IMR-90 (cell line): ENCODE measurements around the gene UQCC5. TPM values are rescaled to one million over a fixed set of nuclear protein-coding genes. Genes with fewer than 3 reads are reported as not detected.

Experiments used
- ATAC-seq: fragments of 200-7000 bp; cut with Tn5 transposase; 2 replicates; pipeline ENCODE4 v1.9.1; 2020; ENCODE audit warnings: low read depth, mild to moderate bottlenecking, moderate library complexity
- BruUV-seq: library from RNA; stranded (reverse); fragments of 400-500 nt; replicated peaks from 2 replicates; lab custom pipeline; 2021; lab: Mats Ljungman, UMichigan
- CTCF ChIA-PET: fragments of 300-600 bp; formaldehyde crosslinking; extraction: SDS; loops from one replicate; lab custom pipeline; 2021; ENCODE audit warnings: antibody characterized with exemption; lab: Yijun Ruan, JAX
- POLR2A ChIA-PET: fragments of 300-600 bp; sonication (Branson Sonifier 250); formaldehyde crosslinking; loops from one replicate; lab custom pipeline; 2022; ENCODE audit warnings: antibody characterized with exemption; ENCODE audit not compliant: unreplicated experiment; lab: Charles Lee
- DNase-seq: peaks from one replicate; pipeline ENCODE4 v3.0.0; 2013
- H2AFZ ChIP-seq: replicated peaks from 2 replicates; pipeline ENCODE3; 2013; ENCODE audit warnings: low read length, mild to moderate bottlenecking; ENCODE audit not compliant: poor library complexity
- H2AK5ac ChIP-seq: 2 replicates; pipeline ENCODE4 v1.6.1; 2013; ENCODE audit warnings: low read depth, low read length, inconsistent platforms
- H2AK9ac ChIP-seq: replicated peaks from 2 replicates; pipeline ENCODE3; 2013; ENCODE audit warnings: mild to moderate bottlenecking, low read depth, low read length, moderate library complexity; ENCODE audit not compliant: poor library complexity
- H2BK120ac ChIP-seq: 2 replicates; pipeline ENCODE4 v1.6.1; 2013; ENCODE audit warnings: low read depth, low read length, inconsistent platforms
- H2BK15ac ChIP-seq: 3 replicates; pipeline ENCODE4 v1.6.1; 2013; ENCODE audit warnings: low read depth, low read length, inconsistent platforms
- H2BK20ac ChIP-seq: 2 replicates; pipeline ENCODE4 v1.6.1; 2013; ENCODE audit warnings: low read depth, mild to moderate bottlenecking, inconsistent platforms, low read length, moderate library complexity
- H2BK5ac ChIP-seq: 2 replicates; pipeline ENCODE4 v1.6.1; 2013; ENCODE audit warnings: mild to moderate bottlenecking, low read depth, low read length, inconsistent platforms; ENCODE audit not compliant: poor library complexity, severe bottlenecking
- H3K14ac ChIP-seq: replicated peaks from 2 replicates; pipeline ENCODE4 v1.6.1; 2013; ENCODE audit warnings: low read depth, low read length, inconsistent platforms
- H3K18ac ChIP-seq: 2 replicates; pipeline ENCODE4 v1.6.1; 2013; ENCODE audit warnings: low read depth, low read length, control low read depth
- H3K23ac ChIP-seq: 2 replicates; pipeline ENCODE4 v1.6.1; 2013; ENCODE audit warnings: low read depth, low read length, inconsistent platforms
- H3K27ac ChIP-seq: 2 replicates; pipeline ENCODE4 v1.5.1; 2013; ENCODE audit warnings: mild to moderate bottlenecking, control low read depth, low read length; ENCODE audit not compliant: insufficient read depth
- H3K27me3 ChIP-seq: 2 replicates; pipeline ENCODE4 v1.6.1; 2013; ENCODE audit warnings: low read length; ENCODE audit not compliant: control insufficient read depth, insufficient read depth
- H3K36me3 ChIP-seq: 2 replicates; pipeline ENCODE4 v1.6.1; 2013; ENCODE audit warnings: low read length, mixed read lengths; ENCODE audit not compliant: control insufficient read depth, insufficient read depth
- H3K4ac ChIP-seq: 2 replicates; pipeline ENCODE4 v1.6.1; 2013; ENCODE audit warnings: low read depth, low read length, inconsistent platforms
- H3K4me1 ChIP-seq: 2 replicates; pipeline ENCODE4 v1.6.1; 2013; ENCODE audit warnings: low read length, mixed read lengths; ENCODE audit not compliant: control insufficient read depth, insufficient read depth
- H3K4me2 ChIP-seq: 2 replicates; pipeline ENCODE4 v1.6.1; 2013; ENCODE audit warnings: low read depth, mild to moderate bottlenecking, control low read depth, low read length, moderate library complexity
- H3K4me3 ChIP-seq: 2 replicates; pipeline ENCODE4 v1.5.1; 2013; ENCODE audit warnings: low read depth, mild to moderate bottlenecking, control low read depth, low read length, moderate library complexity; ENCODE audit not compliant: insufficient read depth
- H3K56ac ChIP-seq: 2 replicates; pipeline ENCODE4 v1.6.1; 2013; ENCODE audit warnings: low read length, inconsistent platforms; ENCODE audit not compliant: insufficient read depth; ENCODE audit errors: extremely low read depth
- H3K79me1 ChIP-seq, 2 experiments: 2 replicates each; pipeline ENCODE4 v1.6.1; 2013; ENCODE audit warnings: low read length in 2 of 2, inconsistent platforms in 1 of 2, low read depth in 1 of 2
- H3K9ac ChIP-seq: 2 replicates; pipeline ENCODE4 v1.6.1; 2013; ENCODE audit warnings: low read depth, low read length, control low read depth
- H3K9me1 ChIP-seq: 2 replicates; pipeline ENCODE4 v1.6.1; 2013; ENCODE audit warnings: low read length, inconsistent platforms; ENCODE audit not compliant: insufficient read depth
- H3K9me3 ChIP-seq: 2 replicates; pipeline ENCODE4 v1.6.1; 2013; ENCODE audit warnings: low read length; ENCODE audit not compliant: control insufficient read depth, insufficient read depth
- H4K20me1 ChIP-seq: 2 replicates; pipeline ENCODE4 v1.6.1; 2013; ENCODE audit warnings: low read length, inconsistent platforms; ENCODE audit not compliant: insufficient read depth
- H4K5ac ChIP-seq: 2 replicates; pipeline ENCODE4 v1.6.1; 2013; ENCODE audit warnings: mild to moderate bottlenecking, low read depth, low read length, control low read depth
- H4K8ac ChIP-seq, 2 experiments: 2 replicates each; pipeline ENCODE4 v1.6.1; 2013; ENCODE audit warnings: low read depth in 2 of 2, low read length in 2 of 2, control low read depth in 1 of 2, inconsistent platforms in 1 of 2
- H4K91ac ChIP-seq: 2 replicates; pipeline ENCODE4 v1.6.1; 2013; ENCODE audit warnings: low read depth, low read length, inconsistent platforms; ENCODE audit not compliant: insufficient read depth
- BHLHE40 ChIP-seq: fragments of 150-350 bp; IDR thresholded peaks from 2 replicates; pipeline ENCODE4 v1.6.1; 2016; ENCODE audit warnings: mild to moderate bottlenecking, low read depth, low read length
- CHD1 ChIP-seq: IDR thresholded peaks from 2 replicates; pipeline ENCODE4 v1.6.1; 2012; ENCODE audit warnings: low read depth, low read length, improper control_type of control experiment
- CTCF ChIP-seq: conservative IDR thresholded peaks from 2 replicates; pipeline ENCODE4 v1.5.1; 2012; ENCODE audit warnings: mild to moderate bottlenecking, low read depth, low read length, improper control_type of control experiment
- FOS ChIP-seq: fragments of 150-350 bp; IDR thresholded peaks from 2 replicates; pipeline ENCODE4 v1.6.1; 2016; ENCODE audit warnings: low read depth, low read length
- MAFK ChIP-seq: IDR thresholded peaks from 2 replicates; pipeline ENCODE4 v1.6.1; 2012; ENCODE audit warnings: low read depth, low read length, improper control_type of control experiment
- RAD21 ChIP-seq: IDR thresholded peaks from 2 replicates; pipeline ENCODE4 v1.6.1; 2012; ENCODE audit warnings: low read length, improper control_type of control experiment
- RFX5 ChIP-seq: IDR thresholded peaks from 2 replicates; pipeline ENCODE4 v1.8.0; 2012; ENCODE audit warnings: low read depth, mild to moderate bottlenecking, low read length, moderate library complexity
- WGBS, 2 experiments: methylation state at CpG; one replicate each; pipeline versions ENCODE4 v1.1.5 to v1.1.7; 2013; ENCODE audit warnings: missing lambda C conversion rate in 2 of 2; ENCODE audit not compliant: insufficient read length in 1 of 2; ENCODE audit errors: extremely low coverage in 2 of 2; 5-methylcytosine and 5-hydroxymethylcytosine counted together
- dilution Hi-C: fragments of 300-500 bp; cut with HindIII; formaldehyde crosslinking; loops from one replicate; pipeline ENCODE4 v1.14.3; 2018; ENCODE audit warnings: low sequenced_read_pairs; ENCODE audit not compliant: unreplicated experiment
- in situ Hi-C: fragments of 300-500 bp; cut with MboI; formaldehyde crosslinking; loops from 3 replicates; pipeline ENCODE4 v1.14.3; 2019; ENCODE audit warnings: low sequenced_read_pairs, inconsistent platforms, mixed read lengths
- intact Hi-C: fragments of 100-400 bp; cut with micrococcal nuclease; formaldehyde crosslinking; loops from 2 replicates; pipeline ENCODE4 v1.10.0; 2022
- polyA plus RNA-seq, 3 experiments: library from polyadenylated mRNA; depleted of rRNA; stranded (reverse); fragments of >200 nt; gene quantifications; 2 replicates each; pipeline ENCODE4 v1.2.3, GENCODE V29; 2012; ENCODE audit warnings: low replicate concordance in 1 of 3
- total RNA-seq: library from RNA; depleted of rRNA; stranded (reverse); fragments of >200 nt; gene quantifications from 2 replicates; pipeline ENCODE4 v1.2.3, GENCODE V29; 2012
- TF ChIP-seq, protein P1 (sequence below): fragments of 150-350 bp; IDR thresholded peaks from 2 replicates; pipeline ENCODE4 v1.6.1; 2016; ENCODE audit warnings: low read depth, mild to moderate bottlenecking, low read length, moderate library complexity, borderline replicate concordance
- TF ChIP-seq, protein P2 (sequence below): fragments of 150-350 bp; IDR thresholded peaks from 2 replicates; pipeline ENCODE4 v1.6.1; 2017; ENCODE audit warnings: mild to moderate bottlenecking, antibody characterized with exemption, low read length, low read depth

The UQCC5 gene
- total and polyA plus RNA-seq, 2 of the 4 experiments (the other 2 are of a cell fraction) = 1.1 to 16.9 TPM

- Histone ChIP-seq H3K27me3 (peaks cover 21% of the 10 kb centered on the region), H3K14ac (no peak overlapping the region), H3K18ac (no peak overlapping the region), H3K23ac (no peak overlapping the region), H3K4ac (no peak overlapping the region), H3K4me1 (peaks cover 1% of the 10 kb centered on the region; the same call in 1 of the 2 replicates), H2BK120ac (no peak overlapping the region), H2BK15ac (no peak overlapping the region), H3K79me1 (no peaks in the 10 kb centered on the region), H3K36me3 (peaks cover under 1% of the 10 kb centered on the region; the same call in 1 of the 2 replicates), H2BK20ac (no peak overlapping the region), H3K27ac (no peak overlapping the region), H4K5ac (no peak overlapping the region), H3K9me3 (no peaks in the 10 kb centered on the region), H2AK9ac (no peak overlapping the region), H3K9ac (no peak overlapping the region), H2AFZ (peak overlapping the region; percentile 83), H2AK5ac (no peak overlapping the region), H4K20me1 (no peaks in the 10 kb centered on the region), H4K8ac (no peak overlapping the region), H3K9me1 (no peaks in the 10 kb centered on the region; the same call in 1 of the 2 replicates), H4K91ac (no peak overlapping the region), H2BK5ac (no peak overlapping the region), H3K56ac (no peak overlapping the region), H3K4me2 (no peak overlapping the region), H3K4me3 (no peak overlapping the region)
- WGBS, 2 experiments = 77% methylated on average over 18 of the region's 25 CpGs; no CpG with 5 or more reads in 1 of the 2 experiments
- in situ Hi-C loops (no loop called here), intact Hi-C loops (no loop called here), dilution Hi-C loops (no loop called here)
- no TSS peak for BruUV-seq
- ATAC-seq (no peak; the same call in 1 of the 2 replicates), DNase-seq (no peak)
- TF ChIP-seq RFX5 = no peak
- TF ChIP-seq BHLHE40 = no peak
- TF ChIP-seq, protein P1, sequence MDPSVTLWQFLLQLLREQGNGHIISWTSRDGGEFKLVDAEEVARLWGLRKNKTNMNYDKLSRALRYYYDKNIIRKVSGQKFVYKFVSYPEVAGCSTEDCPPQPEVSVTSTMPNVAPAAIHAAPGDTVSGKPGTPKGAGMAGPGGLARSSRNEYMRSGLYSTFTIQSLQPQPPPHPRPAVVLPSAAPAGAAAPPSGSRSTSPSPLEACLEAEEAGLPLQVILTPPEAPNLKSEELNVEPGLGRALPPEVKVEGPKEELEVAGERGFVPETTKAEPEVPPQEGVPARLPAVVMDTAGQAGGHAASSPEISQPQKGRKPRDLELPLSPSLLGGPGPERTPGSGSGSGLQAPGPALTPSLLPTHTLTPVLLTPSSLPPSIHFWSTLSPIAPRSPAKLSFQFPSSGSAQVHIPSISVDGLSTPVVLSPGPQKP = no peak
- no peak for TF ChIP-seq RAD21
- TF ChIP-seq FOS = no peak
- TF ChIP-seq CTCF = no peak
- TF ChIP-seq CHD1 = no peak
- TF ChIP-seq, protein P2, sequence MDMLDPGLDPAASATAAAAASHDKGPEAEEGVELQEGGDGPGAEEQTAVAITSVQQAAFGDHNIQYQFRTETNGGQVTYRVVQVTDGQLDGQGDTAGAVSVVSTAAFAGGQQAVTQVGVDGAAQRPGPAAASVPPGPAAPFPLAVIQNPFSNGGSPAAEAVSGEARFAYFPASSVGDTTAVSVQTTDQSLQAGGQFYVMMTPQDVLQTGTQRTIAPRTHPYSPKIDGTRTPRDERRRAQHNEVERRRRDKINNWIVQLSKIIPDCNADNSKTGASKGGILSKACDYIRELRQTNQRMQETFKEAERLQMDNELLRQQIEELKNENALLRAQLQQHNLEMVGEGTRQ = no peak
- no peak for TF ChIP-seq MAFK
- ChIA-PET CTCF (no interaction called here), POLR2A (no interaction called here)
Observed at GRCh38 chr3:52517796-52518722, 18.3 kb upstream of the UQCC5 start.
